GM21381 (cell line): ENCODE measurements around the gene SEZ6.
"Not testable (repeated sequence)": the region's sequence is repeated elsewhere in the genome, so short reads cannot be mapped to it uniquely, and the experiment has no call there.

Source experiments
- ATAC-seq: cut with Tn5 transposase; IDR thresholded peaks from one replicate; pipeline ENCODE4 v1.9.1; 2021; ENCODE audit warnings: mild to moderate bottlenecking, moderate library complexity; ENCODE audit not compliant: unreplicated experiment

Gene SEZ6

GRCh38 chr17:28940142-28940541 lies 65.7 kb downstream of the SEZ6 start:
- ATAC-seq, result no peak

- ATAC-seq, result no peak
These were observed 67.3 kb downstream of the SEZ6 start for GRCh38 chr17:28938552-28938951.

- no peak for ATAC-seq
These were observed 68.6 kb downstream of the SEZ6 start for GRCh38 chr17:28937044-28937729.

GRCh38 chr17:28935744-28936460 lies 69.9 kb downstream of the SEZ6 start:
- ATAC-seq, result no peak

DNA sequence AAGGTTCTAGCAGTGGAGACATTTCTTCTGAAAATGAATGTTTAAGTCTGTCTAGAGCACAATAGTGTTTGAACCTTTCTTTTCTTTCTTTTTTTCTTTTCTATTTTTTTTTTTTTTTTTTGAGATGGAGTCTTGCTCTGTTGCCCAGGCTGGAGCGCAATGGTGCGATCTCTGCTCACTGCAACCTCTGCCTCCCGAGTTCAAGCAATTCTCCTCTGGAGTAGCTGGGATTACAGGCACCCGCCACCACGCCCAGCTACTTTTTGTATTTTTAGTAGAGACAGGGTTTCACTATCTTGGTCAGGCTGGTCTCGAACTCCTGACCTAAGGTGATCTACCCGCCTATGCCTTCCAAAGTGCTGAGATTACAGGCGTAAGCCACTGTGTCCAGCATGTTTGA lies 71.3 kb downstream of the SEZ6 start:
- not testable (repeated sequence) for ATAC-seq

DNA sequence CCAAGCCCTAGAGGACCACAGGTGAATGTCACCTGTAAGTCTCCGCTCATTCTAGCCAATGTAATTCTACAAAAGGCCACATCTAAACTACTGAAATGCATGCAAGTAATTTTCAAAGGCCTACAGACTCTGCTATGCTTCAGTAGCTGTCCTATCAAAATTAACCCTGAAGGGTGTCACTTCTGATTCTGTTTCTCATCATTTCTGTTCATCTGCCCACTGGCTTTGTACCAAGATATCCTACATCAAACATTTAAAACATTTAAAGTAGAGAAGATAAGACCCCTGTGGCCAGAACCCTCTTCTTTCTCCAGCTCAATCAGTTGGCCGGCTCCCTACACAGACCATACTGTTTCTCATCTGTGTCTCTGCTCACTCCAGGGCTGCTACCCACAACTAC lies 76.0 kb downstream of the SEZ6 start:
- no peak for ATAC-seq

DNA sequence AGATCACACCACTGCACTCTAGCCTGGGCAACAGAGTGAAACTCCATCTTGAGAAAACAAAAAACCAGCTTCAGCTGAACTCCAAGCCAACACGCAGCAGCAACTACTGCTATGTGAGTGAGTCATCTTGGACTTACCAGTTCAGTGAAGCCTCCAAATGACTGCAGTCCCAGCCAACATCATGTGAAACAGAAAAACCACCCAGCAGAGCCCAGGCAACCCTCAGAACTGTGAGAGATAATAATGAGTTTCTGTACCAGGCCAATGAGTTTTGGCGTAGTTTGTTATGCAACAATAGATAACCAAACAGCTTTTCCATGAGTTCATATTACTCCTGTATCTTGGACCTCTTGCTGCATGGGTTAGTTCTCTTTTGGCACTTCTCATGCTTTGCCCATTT lies 77.8 kb downstream of the SEZ6 start:
- ATAC-seq, result no peak

DNA sequence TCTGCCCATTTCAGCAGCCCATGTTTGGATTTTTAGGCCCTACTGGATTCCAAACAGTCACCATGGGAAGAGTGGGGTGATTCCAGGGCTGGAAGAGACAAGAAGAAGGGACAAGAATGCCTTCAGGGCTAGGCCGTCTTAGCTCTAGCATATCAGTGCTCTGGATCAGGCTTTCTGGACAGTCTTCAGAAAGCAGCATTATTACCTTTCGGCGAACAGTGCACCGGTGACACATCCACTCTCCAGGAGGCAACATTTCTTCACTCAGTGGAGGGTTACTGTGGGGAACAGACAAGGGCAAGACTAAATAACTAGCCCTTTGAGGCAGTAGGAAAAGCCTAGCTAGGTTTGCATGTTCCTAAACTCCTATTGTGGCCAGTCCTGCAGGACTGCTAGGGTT lies 79.0 kb downstream of the SEZ6 start:
- no peak for ATAC-seq

DNA sequence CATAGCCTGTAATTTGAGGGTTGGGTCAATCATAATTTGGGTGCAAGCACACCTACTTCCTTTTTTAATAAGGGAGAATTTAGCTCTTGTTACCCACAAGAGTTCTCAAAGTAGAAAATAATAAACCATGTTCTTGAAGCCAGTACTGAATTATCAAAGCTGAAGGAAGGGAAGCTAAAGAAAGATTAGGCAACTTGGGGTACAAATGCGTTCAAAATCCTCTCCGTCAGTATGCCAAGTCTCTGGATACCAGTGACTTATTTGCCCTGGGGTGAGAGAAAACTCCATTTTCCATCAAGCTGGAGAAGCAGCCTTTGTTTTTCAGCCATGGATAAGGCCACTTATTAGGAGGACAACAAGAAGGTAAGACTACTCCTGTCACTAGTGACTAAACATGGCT lies 79.5 kb downstream of the SEZ6 start:
- no peak for ATAC-seq

DNA sequence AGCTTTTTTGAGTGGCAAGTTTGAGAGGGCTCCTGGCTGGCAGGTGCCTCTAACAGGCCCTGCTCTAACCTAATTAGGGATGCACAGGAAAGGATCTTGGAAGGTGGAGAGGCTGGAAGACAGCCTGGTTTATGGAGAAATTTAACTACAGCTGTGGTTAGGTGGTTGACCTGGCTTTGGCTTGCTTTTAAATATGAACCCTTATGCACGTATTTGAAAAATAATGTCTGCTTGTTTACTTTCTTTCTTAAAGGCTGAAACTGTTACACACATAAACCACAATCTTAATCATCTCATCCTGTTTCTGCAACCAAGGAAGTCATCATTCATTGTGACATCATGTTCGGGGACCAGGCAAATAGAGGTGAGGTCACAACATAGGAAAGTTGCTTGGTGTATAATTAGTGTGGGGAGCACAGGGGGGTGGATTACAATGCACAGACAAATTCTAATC lies 79.9 kb downstream of the SEZ6 start:
- no peak for ATAC-seq

- no peak for ATAC-seq
These were observed 85.6 kb downstream of the SEZ6 start for GRCh38 chr17:28920201-28920600.

DNA sequence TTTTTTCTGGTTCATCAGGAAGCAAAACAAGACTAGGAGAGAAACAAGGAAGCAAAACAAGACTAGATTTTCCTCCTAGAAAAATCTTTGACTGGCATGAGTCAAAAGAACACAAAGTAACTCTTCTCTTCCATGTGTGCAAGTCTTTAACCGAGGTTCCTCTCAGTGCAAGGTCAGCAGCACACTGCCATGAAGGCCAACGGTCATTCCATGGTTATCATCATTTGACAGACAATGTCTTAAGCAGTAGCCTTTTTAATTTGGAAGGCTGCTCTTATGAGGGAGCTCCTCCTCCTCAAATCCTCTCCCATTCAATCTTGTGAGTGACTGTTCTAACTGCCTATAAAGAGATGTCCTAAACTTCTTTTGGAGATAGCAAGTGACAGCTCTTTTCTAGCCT lies 87.5 kb downstream of the SEZ6 start:
- ATAC-seq, result no peak

GRCh38 chr17:28917465-28917864 lies 88.4 kb downstream of the SEZ6 start:
- no peak for ATAC-seq

DNA sequence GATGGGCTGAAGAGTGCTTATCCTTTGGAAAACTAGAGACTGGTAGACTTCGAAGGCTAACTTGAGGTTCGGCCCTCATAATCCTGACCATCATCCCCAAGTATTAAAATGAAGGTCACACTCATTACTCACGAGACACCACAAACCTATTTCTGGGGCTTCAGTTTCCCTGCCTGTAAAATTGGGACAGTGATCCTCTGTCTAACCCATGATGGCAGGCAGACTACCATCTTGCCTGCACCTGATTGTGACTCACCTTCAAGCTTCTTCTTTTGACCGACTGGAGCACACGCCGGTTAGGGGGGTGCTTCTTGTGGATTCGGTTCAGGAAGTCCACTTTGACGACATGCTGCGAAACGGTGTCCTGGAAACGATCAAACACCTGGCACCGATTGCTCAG lies 88.8 kb downstream of the SEZ6 start:
- no peak for ATAC-seq

DNA sequence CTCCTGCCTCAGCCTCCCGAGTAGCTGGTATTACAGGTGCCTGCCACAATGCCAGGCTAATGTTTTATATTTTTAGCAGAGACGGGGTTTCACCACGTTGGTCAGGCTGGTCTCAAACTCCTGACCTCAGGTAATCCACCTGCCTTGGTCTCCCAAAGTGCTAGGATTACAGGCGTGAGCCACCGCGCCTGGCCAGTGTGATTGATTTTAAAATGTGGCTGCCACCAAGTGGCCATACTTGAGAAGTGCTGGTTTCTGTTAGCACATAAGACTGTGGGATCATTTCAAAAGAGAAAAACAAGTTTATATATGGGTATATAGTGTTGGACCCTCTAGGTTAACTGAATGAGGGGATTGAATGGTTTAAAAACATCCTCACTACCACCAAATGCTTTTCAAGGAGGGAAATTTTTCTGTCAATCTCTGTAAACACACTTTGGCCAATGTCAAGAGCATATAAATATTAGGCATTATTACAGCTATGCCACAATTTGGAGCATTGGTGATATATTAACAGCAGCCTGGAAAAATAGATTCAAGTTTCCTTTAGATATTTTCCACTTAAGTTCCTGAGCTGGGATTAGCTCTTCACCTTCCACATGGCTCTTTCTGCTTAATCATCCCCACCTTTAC lies 89.4 kb downstream of the SEZ6 start:
- no peak for ATAC-seq

DNA sequence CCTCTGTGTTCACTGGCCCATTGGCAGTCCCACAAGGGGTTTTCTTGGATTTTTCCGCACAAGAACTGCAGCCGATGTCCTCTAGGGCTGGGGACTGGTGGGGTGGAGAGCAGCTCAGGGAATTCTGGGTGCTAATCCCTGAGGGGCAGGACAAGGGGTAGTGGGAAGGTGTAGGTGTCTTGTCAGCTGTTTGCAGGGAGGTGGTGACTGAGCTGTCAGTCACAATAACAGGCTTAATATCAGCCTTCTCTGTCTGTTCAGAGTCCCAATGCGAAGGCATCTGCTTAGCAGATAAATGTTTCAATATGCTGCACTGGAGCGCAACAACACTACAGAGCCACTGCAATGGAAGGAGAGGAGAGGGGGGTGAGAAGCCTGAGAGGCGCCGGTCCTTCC lies 92.9 kb downstream of the SEZ6 start:
- no peak for ATAC-seq

DNA sequence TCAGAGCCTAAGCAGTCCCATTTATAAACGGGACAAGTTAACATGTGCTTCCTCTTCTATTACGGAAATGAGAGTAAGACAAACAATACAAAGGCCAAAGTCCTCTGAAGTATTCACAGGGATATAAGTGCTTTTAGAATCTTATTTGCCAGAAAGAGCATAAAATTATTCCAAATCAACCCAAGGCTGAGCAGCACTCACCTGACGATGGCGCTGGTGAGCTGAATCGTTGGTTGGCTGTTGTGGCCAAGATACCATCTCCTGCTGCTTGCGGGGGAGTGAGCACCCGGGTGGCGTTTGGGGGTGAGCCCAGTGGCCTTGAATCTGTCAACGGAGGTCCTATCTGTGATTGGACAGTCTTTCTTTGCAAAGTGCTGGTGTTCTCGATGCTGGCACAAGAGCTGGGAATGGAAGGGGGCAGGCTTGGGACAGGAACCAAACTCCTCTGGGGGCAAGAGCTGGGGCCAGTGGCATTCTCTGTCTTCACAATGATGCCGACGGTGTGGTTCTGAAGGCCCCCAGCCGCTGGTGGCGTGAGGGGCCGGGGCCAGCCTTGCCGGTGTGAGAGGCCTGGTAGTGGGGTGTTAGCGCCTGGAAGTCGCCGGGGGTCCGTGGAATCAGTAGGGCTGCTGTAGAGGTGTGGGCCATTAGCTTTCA lies 93.4 kb downstream of the SEZ6 start:
- ATAC-seq, result no peak

- no peak for ATAC-seq
These were observed 94.3 kb downstream of the SEZ6 start for GRCh38 chr17:28911411-28912045.

GRCh38 chr17:28910534-28910933 lies 95.3 kb downstream of the SEZ6 start:
- no peak for ATAC-seq

- ATAC-seq, result no peak
These were observed 97.1 kb downstream of the SEZ6 start for GRCh38 chr17:28908640-28909167.
